HepG2 (cell line): ENCODE data around the gene SLC2A11. TPM values are rescaled to one million over a fixed set of nuclear protein-coding genes. Genes with fewer than 3 reads are reported as not detected.
A peak's percentile ranks its signal among the peaks of the same experiment; 100 is the strongest.

ENCODE experiments used
- ADNP ChIP-seq: sonication (generic); formaldehyde crosslinking; IDR thresholded peaks from 2 replicates; pipeline ENCODE4 v1.4.0; 2020; ENCODE audit warnings: missing genetic modification reagents
- ELF1 ChIP-seq: sonication (generic); formaldehyde crosslinking; IDR thresholded peaks from 2 replicates; pipeline ENCODE4 v1.4.0; 2020; ENCODE audit warnings: missing genetic modification reagents
- KAT2B ChIP-seq: fragments of 150-350 bp; IDR thresholded peaks from 2 replicates; pipeline ENCODE4 v1.6.1; 2014; ENCODE audit warnings: low read depth, low read length, borderline replicate concordance
- KAT8 ChIP-seq: IDR thresholded peaks from 2 replicates; pipeline ENCODE4 v1.6.1; 2016; ENCODE audit warnings: missing genetic modification reagents, missing compliant biosample characterization
- KMT2B ChIP-seq: IDR thresholded peaks from 2 replicates; pipeline ENCODE4 v1.6.1; 2016; ENCODE audit warnings: missing genetic modification reagents, missing compliant biosample characterization
- NAIF1 ChIP-seq: sonication (generic); formaldehyde crosslinking; IDR thresholded peaks from 2 replicates; pipeline ENCODE4 v1.5.0; 2020; ENCODE audit warnings: mild to moderate bottlenecking, missing genetic modification reagents, borderline replicate concordance
- NPAS2 ChIP-seq: sonication (generic); formaldehyde crosslinking; IDR thresholded peaks from 2 replicates; pipeline ENCODE4 v1.8.0; 2022; ENCODE audit warnings: mild to moderate bottlenecking, missing genetic modification reagents, borderline replicate concordance
- SNAI1 ChIP-seq: sonication (generic); formaldehyde crosslinking; IDR thresholded peaks from 2 replicates; pipeline ENCODE4 v1.5.0; 2020; ENCODE audit warnings: mild to moderate bottlenecking, missing genetic modification reagents, borderline replicate concordance
- SP140L ChIP-seq: sonication (generic); formaldehyde crosslinking; IDR thresholded peaks from 2 replicates; pipeline ENCODE4 v1.4.0; 2020; ENCODE audit warnings: missing genetic modification reagents, borderline replicate concordance
- STAT5B ChIP-seq: sonication (generic); formaldehyde crosslinking; IDR thresholded peaks from 2 replicates; pipeline ENCODE4 v1.4.0; 2020; ENCODE audit warnings: missing genetic modification reagents
- ZNF350 ChIP-seq: sonication (generic); formaldehyde crosslinking; IDR thresholded peaks from 2 replicates; pipeline ENCODE4 v1.4.0; 2020; ENCODE audit warnings: mild to moderate bottlenecking, low read depth, missing genetic modification reagents, borderline replicate concordance
- ZNF451 ChIP-seq: sonication (generic); formaldehyde crosslinking; IDR thresholded peaks from 2 replicates; pipeline ENCODE4 v1.5.0; 2020; ENCODE audit warnings: mild to moderate bottlenecking, missing genetic modification reagents
- ZNF670 ChIP-seq: sonication (generic); formaldehyde crosslinking; IDR thresholded peaks from 2 replicates; pipeline ENCODE4 v1.8.0; 2022; ENCODE audit warnings: mild to moderate bottlenecking, missing genetic modification reagents, borderline replicate concordance
- ZNF777 ChIP-seq: sonication (generic); formaldehyde crosslinking; IDR thresholded peaks from 2 replicates; pipeline ENCODE4 v1.4.0; 2020; ENCODE audit warnings: missing genetic modification reagents
- ZNF839 ChIP-seq: sonication (generic); formaldehyde crosslinking; IDR thresholded peaks from 2 replicates; pipeline ENCODE4 v1.4.0; 2020; ENCODE audit warnings: missing genetic modification reagents, mild to moderate bottlenecking, borderline replicate concordance
- ZNF879 ChIP-seq: sonication (generic); formaldehyde crosslinking; IDR thresholded peaks from 2 replicates; pipeline ENCODE4 v1.8.1; 2023; ENCODE audit warnings: missing genetic modification reagents
- polyA plus RNA-seq, 8 experiments: library from polyadenylated mRNA; depleted of rRNA in 3 of 8; stranded (reverse) in 7 of 8; unstranded in 1 of 8; fragments of >200 nt; fragmentation: Illumina TruSeq in 4 of 8; extraction: Trizol in 4 of 8; gene quantifications; 2 replicates each; pipeline versions ENCODE4 v1.2.1 to v1.2.3, GENCODE V29; 2011 to 2016; ENCODE audit warnings: low read depth in 4 of 8, missing spikeins in 1 of 8, mixed read lengths in 1 of 8; ENCODE audit not compliant: insufficient read depth in 1 of 8
- total RNA-seq, 5 experiments: library from RNA; depleted of rRNA; stranded (reverse); fragments of >200 nt; fragmentation: Illumina TruSeq; extraction: Trizol; gene quantifications; 2 replicates each; pipeline ENCODE4 v1.2.3, GENCODE V29; 2016; ENCODE audit warnings: low read depth in 1 of 5
- TF ChIP-seq, protein P1 (sequence below): sonication (generic); formaldehyde crosslinking; conservative IDR thresholded peaks from 2 replicates; pipeline ENCODE4 v1.4.0; 2020; ENCODE audit warnings: mild to moderate bottlenecking, missing genetic modification reagents, moderate library complexity
- TF ChIP-seq, protein P2 (sequence below): sonication (generic); formaldehyde crosslinking; IDR thresholded peaks from 2 replicates; pipeline ENCODE4 v1.5.0; 2020; ENCODE audit warnings: missing genetic modification reagents
- TF ChIP-seq, protein P3 (sequence below): sonication (generic); formaldehyde crosslinking; IDR thresholded peaks from 2 replicates; pipeline ENCODE4 v1.8.0; 2022; ENCODE audit warnings: mild to moderate bottlenecking, missing genetic modification reagents, moderate library complexity

The SLC2A11 gene
- total and polyA plus RNA-seq, 2 of the 13 experiments (the other 11 are each of a cell fraction or from before 2014, with no cell fraction given) = 15.2 to 15.4 TPM

DNA sequence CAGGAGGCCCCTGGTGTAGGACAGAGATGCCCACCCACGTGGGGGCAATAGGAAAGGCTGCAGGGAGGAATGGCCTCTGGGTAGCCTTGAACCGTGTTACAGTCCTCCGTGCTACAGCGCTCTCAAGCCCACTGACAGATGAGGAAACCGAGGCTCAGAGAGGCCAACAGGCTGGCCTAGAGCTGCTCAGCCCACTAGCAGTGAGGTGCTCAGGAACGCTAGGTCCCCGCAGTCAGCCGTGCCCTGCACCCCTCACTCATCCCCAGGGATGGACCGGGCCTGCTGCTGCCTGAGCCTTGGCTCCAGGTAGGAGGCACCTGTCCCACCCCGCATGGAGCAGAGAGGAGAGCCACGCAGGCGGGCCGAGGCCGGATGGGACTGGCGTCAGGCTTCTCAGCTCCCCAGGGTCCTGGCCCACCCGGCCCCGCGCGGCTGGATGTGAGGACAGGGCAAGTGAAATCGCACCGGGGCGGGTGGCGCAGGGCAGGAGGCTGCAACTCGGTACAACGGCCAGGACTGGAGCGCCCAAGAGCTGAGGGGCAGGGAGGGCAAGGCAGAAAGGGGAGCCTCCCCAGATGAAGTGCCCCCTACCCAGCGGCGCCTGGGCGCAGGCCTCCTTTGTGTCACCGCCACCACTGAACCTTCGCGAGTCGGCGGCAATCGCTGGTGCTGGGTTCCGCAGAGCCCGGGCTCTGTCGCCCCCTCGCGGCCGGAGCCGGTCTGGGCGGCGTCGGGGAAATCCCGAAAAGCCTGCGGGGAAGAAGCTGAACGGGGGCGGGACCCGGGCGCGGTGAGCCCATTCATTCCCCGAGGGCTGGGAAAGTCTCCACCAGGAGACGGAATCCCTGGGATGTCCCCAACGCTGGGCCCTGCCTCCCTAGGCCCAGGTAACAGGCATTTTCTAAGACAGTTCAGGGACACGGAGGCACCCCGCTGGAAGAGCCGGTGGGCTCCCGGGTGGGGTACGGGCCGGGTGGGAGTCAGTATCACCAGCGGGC lies 8.4 kb upstream of the SLC2A11 start (continued):
- TF ChIP-seq ELF1 (CRISPR knock-in tag) (0 out of 2 replicates have a peak, but pooled peaks have one; percentile 29), NAIF1 (CRISPR knock-in tag) (peak; percentile 69; the same call in 1 of the 2 replicates), ZNF839 (CRISPR knock-in tag) (no peak), SP140L (CRISPR knock-in tag) (no peak), KMT2B (CRISPR knock-in tag) (no peak), ADNP (no peak), ZNF879 (CRISPR knock-in tag) (no peak), ZNF670 (CRISPR knock-in tag) (no peak; the same call in 1 of the 2 replicates), ZNF777 (CRISPR knock-in tag) (peak; percentile 82), ZNF350 (CRISPR knock-in tag) (peak; percentile 50; the same call in 1 of the 2 replicates), NPAS2 (CRISPR knock-in tag) (no peak), ZNF451 (CRISPR knock-in tag) (peak; percentile 56; the same call in 1 of the 2 replicates), SNAI1 (CRISPR knock-in tag) (no peak), STAT5B (CRISPR knock-in tag) (no peak), KAT2B (no peak), KAT8 (CRISPR knock-in tag) (peak; percentile 58; the same call in 1 of the 2 replicates)
- TF ChIP-seq, protein P1, sequence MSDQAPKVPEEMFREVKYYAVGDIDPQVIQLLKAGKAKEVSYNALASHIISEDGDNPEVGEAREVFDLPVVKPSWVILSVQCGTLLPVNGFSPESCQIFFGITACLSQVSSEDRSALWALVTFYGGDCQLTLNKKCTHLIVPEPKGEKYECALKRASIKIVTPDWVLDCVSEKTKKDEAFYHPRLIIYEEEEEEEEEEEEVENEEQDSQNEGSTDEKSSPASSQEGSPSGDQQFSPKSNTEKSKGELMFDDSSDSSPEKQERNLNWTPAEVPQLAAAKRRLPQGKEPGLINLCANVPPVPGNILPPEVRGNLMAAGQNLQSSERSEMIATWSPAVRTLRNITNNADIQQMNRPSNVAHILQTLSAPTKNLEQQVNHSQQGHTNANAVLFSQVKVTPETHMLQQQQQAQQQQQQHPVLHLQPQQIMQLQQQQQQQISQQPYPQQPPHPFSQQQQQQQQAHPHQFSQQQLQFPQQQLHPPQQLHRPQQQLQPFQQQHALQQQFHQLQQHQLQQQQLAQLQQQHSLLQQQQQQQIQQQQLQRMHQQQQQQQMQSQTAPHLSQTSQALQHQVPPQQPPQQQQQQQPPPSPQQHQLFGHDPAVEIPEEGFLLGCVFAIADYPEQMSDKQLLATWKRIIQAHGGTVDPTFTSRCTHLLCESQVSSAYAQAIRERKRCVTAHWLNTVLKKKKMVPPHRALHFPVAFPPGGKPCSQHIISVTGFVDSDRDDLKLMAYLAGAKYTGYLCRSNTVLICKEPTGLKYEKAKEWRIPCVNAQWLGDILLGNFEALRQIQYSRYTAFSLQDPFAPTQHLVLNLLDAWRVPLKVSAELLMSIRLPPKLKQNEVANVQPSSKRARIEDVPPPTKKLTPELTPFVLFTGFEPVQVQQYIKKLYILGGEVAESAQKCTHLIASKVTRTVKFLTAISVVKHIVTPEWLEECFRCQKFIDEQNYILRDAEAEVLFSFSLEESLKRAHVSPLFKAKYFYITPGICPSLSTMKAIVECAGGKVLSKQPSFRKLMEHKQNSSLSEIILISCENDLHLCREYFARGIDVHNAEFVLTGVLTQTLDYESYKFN = peak; percentile 34; the same call in 1 of the 2 replicates
- TF ChIP-seq, protein P2, sequence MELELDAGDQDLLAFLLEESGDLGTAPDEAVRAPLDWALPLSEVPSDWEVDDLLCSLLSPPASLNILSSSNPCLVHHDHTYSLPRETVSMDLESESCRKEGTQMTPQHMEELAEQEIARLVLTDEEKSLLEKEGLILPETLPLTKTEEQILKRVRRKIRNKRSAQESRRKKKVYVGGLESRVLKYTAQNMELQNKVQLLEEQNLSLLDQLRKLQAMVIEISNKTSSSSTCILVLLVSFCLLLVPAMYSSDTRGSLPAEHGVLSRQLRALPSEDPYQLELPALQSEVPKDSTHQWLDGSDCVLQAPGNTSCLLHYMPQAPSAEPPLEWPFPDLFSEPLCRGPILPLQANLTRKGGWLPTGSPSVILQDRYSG (CRISPR knock-in tag) = no peak
- TF ChIP-seq, protein P3, sequence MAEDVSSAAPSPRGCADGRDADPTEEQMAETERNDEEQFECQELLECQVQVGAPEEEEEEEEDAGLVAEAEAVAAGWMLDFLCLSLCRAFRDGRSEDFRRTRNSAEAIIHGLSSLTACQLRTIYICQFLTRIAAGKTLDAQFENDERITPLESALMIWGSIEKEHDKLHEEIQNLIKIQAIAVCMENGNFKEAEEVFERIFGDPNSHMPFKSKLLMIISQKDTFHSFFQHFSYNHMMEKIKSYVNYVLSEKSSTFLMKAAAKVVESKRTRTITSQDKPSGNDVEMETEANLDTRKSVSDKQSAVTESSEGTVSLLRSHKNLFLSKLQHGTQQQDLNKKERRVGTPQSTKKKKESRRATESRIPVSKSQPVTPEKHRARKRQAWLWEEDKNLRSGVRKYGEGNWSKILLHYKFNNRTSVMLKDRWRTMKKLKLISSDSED = no peak
